SK-N-SH treated with all-trans-retinoic acid at 6 μM for 48 hours (cell line): ENCODE data around the gene SAMD8.

ENCODE experiments used
- ARNTL ChIP-seq: fragments of 450-650 bp; formaldehyde crosslinking; IDR thresholded peaks from 2 replicates; pipeline ENCODE4 v1.5.0; 2020; ENCODE audit warnings: low read depth, mild to moderate bottlenecking, moderate library complexity, borderline replicate concordance
- CSDC2 ChIP-seq: fragments of 250-450 bp; sonication (Bioruptor Pico); IDR thresholded peaks from 2 replicates; pipeline ENCODE4 v1.5.0; 2020; ENCODE audit warnings: mild to moderate bottlenecking, moderate library complexity
- OSR1 ChIP-seq: fragments of 250-450 bp; sonication (Bioruptor Pico); IDR thresholded peaks from 2 replicates; pipeline ENCODE4 v1.8.0; 2022; ENCODE audit warnings: moderate library complexity, mild to moderate bottlenecking, inconsistent platforms
- RARB ChIP-seq: fragments of 250-450 bp; sonication (Bioruptor Pico); IDR thresholded peaks from 2 replicates; pipeline ENCODE4 v1.8.0; 2021; ENCODE audit warnings: mild to moderate bottlenecking, moderate library complexity
- TF ChIP-seq, protein P1 (sequence below): fragments of 250-450 bp; sonication (Bioruptor Pico); IDR thresholded peaks from 2 replicates; pipeline ENCODE4 v1.8.0; 2020; ENCODE audit warnings: mild to moderate bottlenecking, moderate library complexity, borderline replicate concordance

- TF ChIP-seq RARB (CRISPR knock-in tag) (no peak), OSR1 (CRISPR knock-in tag) (no peak), CSDC2 (CRISPR knock-in tag) (no peak), ARNTL (CRISPR knock-in tag) (no peak)
- TF ChIP-seq, protein P1, sequence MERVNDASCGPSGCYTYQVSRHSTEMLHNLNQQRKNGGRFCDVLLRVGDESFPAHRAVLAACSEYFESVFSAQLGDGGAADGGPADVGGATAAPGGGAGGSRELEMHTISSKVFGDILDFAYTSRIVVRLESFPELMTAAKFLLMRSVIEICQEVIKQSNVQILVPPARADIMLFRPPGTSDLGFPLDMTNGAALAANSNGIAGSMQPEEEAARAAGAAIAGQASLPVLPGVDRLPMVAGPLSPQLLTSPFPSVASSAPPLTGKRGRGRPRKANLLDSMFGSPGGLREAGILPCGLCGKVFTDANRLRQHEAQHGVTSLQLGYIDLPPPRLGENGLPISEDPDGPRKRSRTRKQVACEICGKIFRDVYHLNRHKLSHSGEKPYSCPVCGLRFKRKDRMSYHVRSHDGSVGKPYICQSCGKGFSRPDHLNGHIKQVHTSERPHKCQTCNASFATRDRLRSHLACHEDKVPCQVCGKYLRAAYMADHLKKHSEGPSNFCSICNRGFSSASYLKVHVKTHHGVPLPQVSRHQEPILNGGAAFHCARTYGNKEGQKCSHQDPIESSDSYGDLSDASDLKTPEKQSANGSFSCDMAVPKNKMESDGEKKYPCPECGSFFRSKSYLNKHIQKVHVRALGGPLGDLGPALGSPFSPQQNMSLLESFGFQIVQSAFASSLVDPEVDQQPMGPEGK = no peak
Measured at GRCh38 chr10:75145590-75145989, 34.1 kb downstream of the SAMD8 start.
